Keratinocyte (primary cell): ENCODE results near the gene CACNB2. TPM values are rescaled to one million over a fixed set of nuclear protein-coding genes. Genes with fewer than 3 reads are reported as not detected.

Experiments
- DNase-seq: peaks from one replicate; pipeline ENCODE4 v3.0.0-alpha.2; 2011; ENCODE audit warnings: low read depth, missing footprints, low spot score
- FAIRE-seq: peaks from 2 replicates; lab custom pipeline; 2011; peaks lifted over from hg19 to GRCh38; lab: Jason Lieb, UNC
- H2AFZ ChIP-seq: 2 replicates; pipeline ENCODE4 v1.6.0; 2012; ENCODE audit warnings: low read length, control low read depth, inconsistent platforms; ENCODE audit not compliant: control insufficient read depth
- H3K27ac ChIP-seq: 2 replicates; pipeline ENCODE4 v1.5.1; 2011; ENCODE audit warnings: low read length; ENCODE audit not compliant: control insufficient read depth, insufficient read depth
- H3K27me3 ChIP-seq: 3 replicates; pipeline ENCODE4 v1.6.0; 2011; ENCODE audit warnings: low read length; ENCODE audit not compliant: control insufficient read depth, insufficient read depth; ENCODE audit errors: extremely low read depth
- H3K36me3 ChIP-seq, 2 experiments: 2 replicates in 1 of 2; 3 replicates in 1 of 2; pipeline ENCODE4 v1.5.1; 2011; ENCODE audit warnings: low read length in 2 of 2, mild to moderate bottlenecking in 1 of 2; ENCODE audit not compliant: control insufficient read depth in 2 of 2, insufficient read depth in 2 of 2; ENCODE audit errors: extremely low read depth in 1 of 2
- H3K4me1 ChIP-seq: 3 replicates; pipeline ENCODE4 v1.5.1; 2011; ENCODE audit warnings: low read length; ENCODE audit not compliant: control insufficient read depth, insufficient read depth; ENCODE audit errors: extremely low read depth
- H3K4me2 ChIP-seq: 3 replicates; pipeline ENCODE4 v1.6.0; 2011; ENCODE audit warnings: low read depth, low read length; ENCODE audit not compliant: control insufficient read depth, insufficient read depth; ENCODE audit errors: extremely low read depth
- H3K4me3 ChIP-seq, 3 experiments: fragments of 200-600 bp in 1 of 3; sonication (generic) in 1 of 3; 2 replicates in 2 of 3; 3 replicates in 1 of 3; pipeline ENCODE4 v1.5.1; 2011 to 2016; ENCODE audit warnings: low read length in 3 of 3, mild to moderate bottlenecking in 3 of 3, control low read depth in 2 of 3, inconsistent platforms in 1 of 3, low read depth in 1 of 3, mixed read lengths in 1 of 3, mixed run types in 1 of 3, moderate library complexity in 1 of 3; ENCODE audit not compliant: control insufficient read depth in 2 of 3, insufficient read depth in 2 of 3; ENCODE audit errors: extremely low read depth in 1 of 3
- H3K79me2 ChIP-seq: 2 replicates; pipeline ENCODE4 v1.6.0; 2012; ENCODE audit warnings: low read length; ENCODE audit not compliant: control insufficient read depth, insufficient read depth
- H3K9ac ChIP-seq: 3 replicates; pipeline ENCODE4 v1.6.0; 2011; ENCODE audit warnings: low read length; ENCODE audit not compliant: control insufficient read depth, insufficient read depth; ENCODE audit errors: extremely low read depth
- H3K9me1 ChIP-seq: 3 replicates; pipeline ENCODE4 v1.6.0; 2011; ENCODE audit warnings: low read length; ENCODE audit not compliant: control insufficient read depth, insufficient read depth; ENCODE audit errors: extremely low read depth
- H3K9me3 ChIP-seq: 2 replicates; pipeline ENCODE4 v1.5.1; 2012; ENCODE audit warnings: low read depth, low read length; ENCODE audit not compliant: control insufficient read depth
- H4K20me1 ChIP-seq: 3 replicates; pipeline ENCODE4 v1.6.0; 2011; ENCODE audit warnings: low read length; ENCODE audit not compliant: control insufficient read depth, insufficient read depth; ENCODE audit errors: extremely low read depth
- CTCF ChIP-seq, 3 experiments: IDR thresholded peaks in 1 of 3; conservative IDR thresholded peaks in 1 of 3; optimal IDR thresholded peaks in 1 of 3; 2 replicates in 2 of 3; 3 replicates in 1 of 3; pipeline versions ENCODE3 to v1.5.1; 2011; ENCODE audit warnings: low read length in 3 of 3, mild to moderate bottlenecking in 3 of 3, moderate library complexity in 2 of 3, control low read depth in 1 of 3, inconsistent platforms in 1 of 3; ENCODE audit not compliant: insufficient read depth in 2 of 3; ENCODE audit errors: extremely low read depth in 1 of 3
- EZH2 ChIP-seq: IDR thresholded peaks from one replicate; pipeline ENCODE4 v1.6.1; 2012; ENCODE audit warnings: inconsistent platforms, mild to moderate bottlenecking, low read length, moderate library complexity
- dilution Hi-C: fragments of 300-500 bp; cut with MboI; formaldehyde crosslinking; loops from one replicate; pipeline ENCODE4 v1.7.0; 2020; ENCODE audit warnings: low sequenced_read_pairs; ENCODE audit not compliant: extremely low pct_ligation_motif_present
- polyA plus RNA-seq, 5 experiments: library from polyadenylated mRNA; depleted of rRNA in 3 of 5; stranded (reverse) in 3 of 5; stranded (forward) in 1 of 5; unstranded in 1 of 5; fragments of >200 nt; gene quantifications; 1 replicate in 1 of 5; 2 replicates in 3 of 5; 3 replicates in 1 of 5; pipeline versions ENCODE4 v1.2.1 to v1.2.3, GENCODE V29; 2011 to 2012; ENCODE audit warnings: missing spikeins in 2 of 5, low read depth in 1 of 5, low replicate concordance in 1 of 5

CACNB2 gene
- polyA plus RNA-seq, 1 donor (not counting 4 experiments of a cell fraction or from before 2014, with no cell fraction given) = 0.03 TPM

GRCh38 chr10:18236756-18237155 lies 96.5 kb downstream of the CACNB2 start:
- no peak for TF ChIP-seq CTCF (optimal IDR thresholded peaks at IDR 0.05 in 1 of 3, IDR thresholded peaks at IDR 0.05 in 1 of 3, conservative IDR thresholded peaks at IDR 0.05 in 1 of 3; ENCODE audit: extremely low read depth in 1 of 3, insufficient read depth in 2 of 3, low read length in 3 of 3)
- Histone ChIP-seq H3K79me2 (no peaks in the 10 kb centered on the region), H3K4me1 (no peaks in the 10 kb centered on the region), H3K9me3 (no peaks in the 10 kb centered on the region), H2AFZ (no peak overlapping the region), H3K27me3 (no peaks in the 10 kb centered on the region), H3K4me3 (no peak overlapping the region), H4K20me1 (no peaks in the 10 kb centered on the region), H3K4me2 (no peak overlapping the region), H3K27ac (no peak overlapping the region), H3K9ac (no peak overlapping the region), H3K9me1 (no peaks in the 10 kb centered on the region), H3K36me3 (no peaks in the 10 kb centered on the region)
- dilution Hi-C loops = no loop called here
- FAIRE-seq (no peak), DNase-seq (no peak)

DNA sequence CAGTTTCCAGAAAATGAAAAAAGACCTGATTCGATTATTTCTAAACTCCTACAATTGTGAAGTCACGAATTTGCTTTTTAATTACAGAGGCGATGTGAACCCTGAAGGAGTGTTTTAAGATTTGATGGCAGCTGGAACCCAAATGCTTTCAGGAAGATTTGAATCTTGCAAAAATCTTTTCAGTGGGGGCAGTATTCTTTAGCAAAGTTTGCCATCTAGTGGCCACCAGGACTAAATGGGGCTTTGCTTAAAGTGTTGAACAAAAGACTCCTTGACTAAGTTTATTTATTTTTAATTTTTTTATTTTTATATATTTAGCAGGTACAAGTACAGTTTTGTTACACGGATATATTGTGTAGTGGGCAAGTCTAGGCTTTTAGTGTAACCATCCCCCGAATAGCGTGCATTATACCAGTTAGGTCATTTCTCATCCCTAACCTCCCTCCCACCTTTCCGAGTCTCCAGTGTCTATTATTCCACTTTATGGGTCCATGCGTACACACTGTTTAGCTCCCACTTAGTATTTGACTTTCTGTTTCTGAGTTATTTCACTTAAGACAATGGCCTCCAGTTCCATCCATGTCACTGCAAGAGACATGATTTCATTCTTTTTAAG lies 98.8 kb downstream of the CACNB2 start:
- no peak for TF ChIP-seq EZH2
- peak; percentile 25 to 58 (median 37) for TF ChIP-seq CTCF (optimal IDR thresholded peaks at IDR 0.05 in 1 of 3, IDR thresholded peaks at IDR 0.05 in 1 of 3, conservative IDR thresholded peaks at IDR 0.05 in 1 of 3; ENCODE audit: extremely low read depth in 1 of 3, insufficient read depth in 2 of 3, low read length in 3 of 3)
- no peaks in the 10 kb centered on the region for H3K9me1 ChIP-seq
- H3K27ac ChIP-seq = no peak overlapping the region
- H3K36me3 ChIP-seq = no peaks in the 10 kb centered on the region
- no peak overlapping the region for H2AFZ ChIP-seq
- H3K4me2 ChIP-seq = no peak overlapping the region
- H3K27me3 ChIP-seq = no peaks in the 10 kb centered on the region
- FAIRE-seq (peak; percentile 23), DNase-seq (no peak)
- H3K4me1 ChIP-seq = no peaks in the 10 kb centered on the region
- H3K79me2 ChIP-seq = no peaks in the 10 kb centered on the region
- H3K4me3 ChIP-seq = no peak overlapping the region
- no peaks in the 10 kb centered on the region for H3K9me3 ChIP-seq
- dilution Hi-C loops = no loop called here
- no peak overlapping the region for H3K9ac ChIP-seq
- H4K20me1 ChIP-seq = no peaks in the 10 kb centered on the region
